ENCODE results near the gene DNAH3. TPM values are rescaled to one million over a fixed set of nuclear protein-coding genes. Genes with fewer than 3 reads are reported as not detected.
"Not testable (repeated sequence)": the region's sequence is repeated elsewhere in the genome, so short reads cannot be mapped to it uniquely, and the experiment has no call there.

The DNAH3 gene
- total and polyA plus RNA-seq, 9 donors, result 0.11 to 0.52 (median 0.22) TPM; not detected in 1

GRCh38 chr16:21023509-21024202 lies 127.0 kb downstream of the DNAH3 start:
- H3K36me3 ChIP-seq (ENCODE audit: control insufficient read depth, insufficient read depth, low read length), result no peaks in the 10 kb centered on the region
- no peak for DNase-seq
- H3K9me3 ChIP-seq (replicated peaks; ENCODE audit: control insufficient read depth, low read depth, low read length), result no peaks in the 10 kb centered on the region
- WGBS (ENCODE audit: insufficient coverage), result 55% methylated on average over 1 of the region's 9 CpGs
- no peak overlapping the region for H3K4me3 ChIP-seq (ENCODE audit: low read length)
- H3K4me1 ChIP-seq (ENCODE audit: control insufficient read depth, insufficient read depth, low read length), result no peaks in the 10 kb centered on the region
- H3K27me3 ChIP-seq (ENCODE audit: control insufficient read depth, insufficient read depth, low read length), result no peaks in the 10 kb centered on the region
- no peak overlapping the region for H3K27ac ChIP-seq (ENCODE audit: low read length)

- Histone ChIP-seq H3K9me3 (replicated peaks; ENCODE audit: control insufficient read depth, low read depth, low read length) (no peaks in the 10 kb centered on the region), H3K27ac (ENCODE audit: low read length) (no peak overlapping the region), H3K36me3 (ENCODE audit: control insufficient read depth, insufficient read depth, low read length) (no peaks in the 10 kb centered on the region), H3K4me1 (ENCODE audit: control insufficient read depth, insufficient read depth, low read length) (no peaks in the 10 kb centered on the region), H3K4me3 (ENCODE audit: low read length) (no peak overlapping the region), H3K27me3 (ENCODE audit: control insufficient read depth, insufficient read depth, low read length) (no peaks in the 10 kb centered on the region)
- WGBS (ENCODE audit: insufficient coverage), result 75% methylated on average over 1 of the region's 1 CpG
- DNase-seq, result no peak
Measured at GRCh38 chr16:21021316-21021715, 129.3 kb downstream of the DNAH3 start.

- H3K9me3 ChIP-seq (replicated peaks; ENCODE audit: control insufficient read depth, low read depth, low read length), result no peaks in the 10 kb centered on the region
- no peak overlapping the region for H3K27ac ChIP-seq (ENCODE audit: low read length)
- H3K27me3 ChIP-seq (ENCODE audit: control insufficient read depth, insufficient read depth, low read length), result no peaks in the 10 kb centered on the region
- no peaks in the 10 kb centered on the region for H3K36me3 ChIP-seq (ENCODE audit: control insufficient read depth, insufficient read depth, low read length)
- 93% methylated on average over 3 of the region's 5 CpGs for WGBS (ENCODE audit: insufficient coverage)
- no peak overlapping the region for H3K4me3 ChIP-seq (ENCODE audit: low read length)
- no peaks in the 10 kb centered on the region for H3K4me1 ChIP-seq (ENCODE audit: control insufficient read depth, insufficient read depth, low read length)
- DNase-seq, result no peak
Measured at GRCh38 chr16:21009815-21010214, 140.8 kb downstream of the DNAH3 start.

DNA sequence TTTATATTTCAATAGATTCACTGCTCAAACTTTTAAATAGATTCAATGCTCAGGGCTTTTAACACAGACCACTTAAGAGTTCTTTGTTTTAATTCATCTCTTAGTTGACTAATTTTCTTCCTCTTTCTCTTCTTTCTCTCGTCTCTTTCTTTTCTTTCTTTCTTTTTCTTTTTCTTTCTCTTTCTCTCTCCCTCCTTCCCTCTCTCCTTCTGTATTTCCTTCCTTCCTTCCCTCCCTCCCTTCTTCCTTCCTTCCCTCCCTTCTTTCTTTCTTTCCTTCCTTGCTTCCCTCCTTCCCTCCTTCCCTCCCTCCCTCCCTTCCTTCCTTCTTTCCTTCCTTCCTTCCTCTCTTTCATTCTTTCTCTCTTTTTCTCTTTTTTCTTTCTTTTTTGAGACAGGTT lies 145.6 kb downstream of the DNAH3 start:
- WGBS (ENCODE audit: insufficient coverage), result 67% methylated on average over 1 of the region's 1 CpG
- no peaks in the 10 kb centered on the region for H3K9me3 ChIP-seq (replicated peaks; ENCODE audit: control insufficient read depth, low read depth, low read length)
- H3K4me1 ChIP-seq (ENCODE audit: control insufficient read depth, insufficient read depth, low read length), result no peaks in the 10 kb centered on the region
- no peaks in the 10 kb centered on the region for H3K27me3 ChIP-seq (ENCODE audit: control insufficient read depth, insufficient read depth, low read length)
- no peak overlapping the region for H3K27ac ChIP-seq (ENCODE audit: low read length)
- H3K36me3 ChIP-seq (ENCODE audit: control insufficient read depth, insufficient read depth, low read length), result no peaks in the 10 kb centered on the region
- DNase-seq, result no peak
- H3K4me3 ChIP-seq (ENCODE audit: low read length), result no peak overlapping the region

GRCh38 chr16:21001262-21001661 lies 149.4 kb downstream of the DNAH3 start:
- Histone ChIP-seq H3K4me3 (ENCODE audit: low read length) (no peak overlapping the region), H3K9me3 (replicated peaks; ENCODE audit: control insufficient read depth, low read depth, low read length) (no peaks in the 10 kb centered on the region), H3K27me3 (ENCODE audit: control insufficient read depth, insufficient read depth, low read length) (no peaks in the 10 kb centered on the region), H3K36me3 (ENCODE audit: control insufficient read depth, insufficient read depth, low read length) (no peaks in the 10 kb centered on the region), H3K27ac (ENCODE audit: low read length) (no peak overlapping the region), H3K4me1 (ENCODE audit: control insufficient read depth, insufficient read depth, low read length) (no peaks in the 10 kb centered on the region)
- no CpG with 5 or more reads among the region's 3 CpGs for WGBS (ENCODE audit: insufficient coverage)
- DNase-seq, result peak; percentile 5

DNA sequence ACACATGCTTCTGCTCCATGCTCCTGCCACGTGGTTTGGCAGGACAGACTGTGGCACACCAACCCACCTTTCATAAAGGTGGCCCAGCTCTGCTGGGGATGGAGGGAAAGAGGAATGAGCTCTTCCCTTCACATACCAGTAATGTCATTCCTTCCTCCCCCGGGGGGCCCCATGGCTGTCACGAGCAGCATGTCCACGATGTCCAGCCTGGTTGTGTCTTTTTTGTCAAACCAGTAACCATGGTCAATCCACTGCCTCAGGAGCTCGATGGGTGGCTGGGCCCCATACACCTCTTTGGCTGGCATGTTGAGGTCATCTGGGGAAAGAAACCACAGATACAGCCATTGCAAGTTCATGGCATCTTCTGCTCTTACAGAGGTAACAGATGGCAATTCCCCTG lies 153.5 kb downstream of the DNAH3 start:
- H3K27me3 ChIP-seq (ENCODE audit: control insufficient read depth, insufficient read depth, low read length), result no peaks in the 10 kb centered on the region
- H3K9me3 ChIP-seq (replicated peaks; ENCODE audit: control insufficient read depth, low read depth, low read length), result no peaks in the 10 kb centered on the region
- no peak overlapping the region for H3K4me3 ChIP-seq (ENCODE audit: low read length)
- H3K27ac ChIP-seq (ENCODE audit: low read length), result no peak overlapping the region
- WGBS (ENCODE audit: insufficient coverage), result 90% methylated on average over 2 of the region's 5 CpGs
- H3K36me3 ChIP-seq (ENCODE audit: control insufficient read depth, insufficient read depth, low read length), result no peaks in the 10 kb centered on the region
- H3K4me1 ChIP-seq (ENCODE audit: control insufficient read depth, insufficient read depth, low read length), result no peaks in the 10 kb centered on the region
- DNase-seq, result no peak

GRCh38 chr16:20995711-20996110 lies 154.9 kb downstream of the DNAH3 start:
- no peak for DNase-seq
- H3K27me3 ChIP-seq (ENCODE audit: control insufficient read depth, insufficient read depth, low read length), result no peaks in the 10 kb centered on the region
- 75% methylated on average over 1 of the region's 4 CpGs for WGBS (ENCODE audit: insufficient coverage)
- H3K4me3 ChIP-seq (ENCODE audit: low read length), result no peak overlapping the region
- no peaks in the 10 kb centered on the region for H3K4me1 ChIP-seq (ENCODE audit: control insufficient read depth, insufficient read depth, low read length)
- no peak overlapping the region for H3K27ac ChIP-seq (ENCODE audit: low read length)
- no peaks in the 10 kb centered on the region for H3K36me3 ChIP-seq (ENCODE audit: control insufficient read depth, insufficient read depth, low read length)
- no peaks in the 10 kb centered on the region for H3K9me3 ChIP-seq (replicated peaks; ENCODE audit: control insufficient read depth, low read depth, low read length)

DNA sequence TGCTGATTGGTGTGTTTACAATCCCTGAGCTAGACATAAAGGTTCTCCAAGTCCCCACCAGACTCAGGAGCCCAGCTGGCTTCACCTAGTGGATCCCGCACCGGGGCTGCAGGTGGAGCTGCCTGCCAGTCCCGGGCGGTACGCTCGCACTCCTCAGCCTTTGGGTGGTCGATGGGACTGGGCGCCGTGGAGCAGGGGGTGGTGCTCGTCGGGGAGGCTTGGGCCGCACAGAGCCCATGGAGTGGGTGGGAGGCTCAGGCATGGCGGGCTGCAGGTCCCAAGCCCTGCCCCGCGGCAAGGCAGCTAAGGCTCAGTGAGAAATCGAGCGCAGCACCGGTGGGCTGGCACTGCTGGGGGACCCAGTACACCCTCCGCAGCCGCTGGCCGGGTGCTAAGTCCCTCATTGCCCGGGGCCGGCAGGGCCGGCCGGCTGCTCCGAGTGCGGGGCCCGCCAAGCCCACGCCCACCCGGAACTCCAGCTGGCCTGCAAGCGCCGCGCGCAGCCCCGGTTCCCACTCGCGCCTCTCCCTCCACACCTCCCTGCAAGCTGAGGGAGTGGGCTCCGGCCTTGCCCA lies 161.1 kb downstream of the DNAH3 start:
- not testable (repeated sequence) for H3K4me3 ChIP-seq (ENCODE audit: low read length); H3K27me3 ChIP-seq (ENCODE audit: control insufficient read depth, insufficient read depth, low read length); H3K36me3 ChIP-seq (ENCODE audit: control insufficient read depth, insufficient read depth, low read length); DNase-seq; H3K27ac ChIP-seq (ENCODE audit: low read length); H3K4me1 ChIP-seq (ENCODE audit: control insufficient read depth, insufficient read depth, low read length); H3K9me3 ChIP-seq (replicated peaks; ENCODE audit: control insufficient read depth, low read depth, low read length)
- 96% methylated on average over 15 of the region's 38 CpGs for WGBS (ENCODE audit: insufficient coverage)

GRCh38 chr16:20987049-20987448 lies 163.6 kb downstream of the DNAH3 start:
- WGBS (ENCODE audit: insufficient coverage), result 40% methylated on average over 2 of the region's 5 CpGs
- no peak for DNase-seq
- Histone ChIP-seq H3K27ac (ENCODE audit: low read length) (no peak overlapping the region), H3K9me3 (replicated peaks; ENCODE audit: control insufficient read depth, low read depth, low read length) (no peaks in the 10 kb centered on the region), H3K27me3 (ENCODE audit: control insufficient read depth, insufficient read depth, low read length) (no peaks in the 10 kb centered on the region), H3K4me3 (ENCODE audit: low read length) (no peak overlapping the region), H3K36me3 (ENCODE audit: control insufficient read depth, insufficient read depth, low read length) (no peaks in the 10 kb centered on the region), H3K4me1 (ENCODE audit: control insufficient read depth, insufficient read depth, low read length) (no peaks in the 10 kb centered on the region)

GRCh38 chr16:20984019-20984418 lies 166.6 kb downstream of the DNAH3 start:
- Histone ChIP-seq H3K27ac (ENCODE audit: low read length) (no peak overlapping the region), H3K36me3 (ENCODE audit: control insufficient read depth, insufficient read depth, low read length) (no peaks in the 10 kb centered on the region), H3K9me3 (replicated peaks; ENCODE audit: control insufficient read depth, low read depth, low read length) (no peaks in the 10 kb centered on the region), H3K4me1 (ENCODE audit: control insufficient read depth, insufficient read depth, low read length) (no peaks in the 10 kb centered on the region), H3K27me3 (ENCODE audit: control insufficient read depth, insufficient read depth, low read length) (no peaks in the 10 kb centered on the region), H3K4me3 (ENCODE audit: low read length) (no peak overlapping the region)
- DNase-seq, result no peak
- WGBS (ENCODE audit: insufficient coverage), result 91% methylated on average over 5 of the region's 6 CpGs
